GM11168 (cell line): ENCODE data around the gene TNFSF10.
"Not testable (repeated sequence)": the region's sequence is repeated elsewhere in the genome, so short reads cannot be mapped to it uniquely, and the experiment has no call there.

Experiments used
- in situ Hi-C: fragments of 300-500 bp; cut with MboI; formaldehyde crosslinking; loops from one replicate; pipeline ENCODE4 v1.12.0; 2022; ENCODE audit warnings: low sequenced_read_pairs; ENCODE audit not compliant: unreplicated experiment

The TNFSF10 gene

GRCh38 chr3:172522871-172523818 is at the start of gene TNFSF10:
Gene TNFSF10 (minus strand): TSS chr3:172523430. CDS start chr3:172523384, 46 bp downstream.
- in situ Hi-C loops = no loop called here

- in situ Hi-C loops = no loop called here
Observed at GRCh38 chr3:172569128-172570008, 46.1 kb upstream of the TNFSF10 start.

- in situ Hi-C loops = no loop called here
Observed at GRCh38 chr3:172568701-172569100, 45.5 kb upstream of the TNFSF10 start.

- in situ Hi-C loops = not testable (repeated sequence)
Observed at GRCh38 chr3:172566785-172567184, 43.6 kb upstream of the TNFSF10 start.

GRCh38 chr3:172564499-172564898 is 41.3 kb upstream of the TNFSF10 start:
- in situ Hi-C loops = no loop called here

- in situ Hi-C loops = no loop called here
Observed at GRCh38 chr3:172562871-172563865, 39.9 kb upstream of the TNFSF10 start.

- in situ Hi-C loops = no loop called here
Observed at GRCh38 chr3:172561897-172562640, 38.8 kb upstream of the TNFSF10 start.

GRCh38 chr3:172560586-172560985 is 37.4 kb upstream of the TNFSF10 start:
- in situ Hi-C loops = no loop called here

GRCh38 chr3:172560026-172560425 is 36.8 kb upstream of the TNFSF10 start:
- in situ Hi-C loops = no loop called here

- in situ Hi-C loops = no loop called here
Observed at GRCh38 chr3:172559020-172559419, 35.8 kb upstream of the TNFSF10 start.

GRCh38 chr3:172557515-172558220 is 34.4 kb upstream of the TNFSF10 start:
- in situ Hi-C loops = no loop called here

- in situ Hi-C loops = no loop called here
Observed at GRCh38 chr3:172553526-172554252, 30.5 kb upstream of the TNFSF10 start.

GRCh38 chr3:172552607-172553006 is 29.4 kb upstream of the TNFSF10 start:
- in situ Hi-C loops = no loop called here

- in situ Hi-C loops = no loop called here
Observed at GRCh38 chr3:172551874-172552273, 28.6 kb upstream of the TNFSF10 start.

GRCh38 chr3:172550347-172550943 is 27.2 kb upstream of the TNFSF10 start:
- in situ Hi-C loops = no loop called here

- in situ Hi-C loops = no loop called here
Observed at GRCh38 chr3:172549144-172549543, 25.9 kb upstream of the TNFSF10 start.

GRCh38 chr3:172546628-172547214 is 23.5 kb upstream of the TNFSF10 start:
- in situ Hi-C loops = no loop called here
